K562 (cell line): Measurements from ENCODE around the gene SLC22A15. TPM values are rescaled to one million over a fixed set of nuclear protein-coding genes. Genes with fewer than 3 reads are reported as not detected.

Experiments used
- ATF7 ChIP-seq: fragments of 450-650 bp; IDR thresholded peaks from 2 replicates; pipeline ENCODE4 v1.7.1; 2014; ENCODE audit warnings: mild to moderate bottlenecking, moderate library complexity
- CHD4 ChIP-seq: fragments of 200-600 bp; sonication (generic); IDR thresholded peaks from 3 replicates; pipeline ENCODE4 v1.6.1; 2012; ENCODE audit warnings: low read depth, mild to moderate bottlenecking, mixed read lengths, low read length, inconsistent platforms; ENCODE audit not compliant: insufficient read depth, insufficient replicate concordance, poor library complexity, severe bottlenecking
- CREM ChIP-seq: IDR thresholded peaks from 2 replicates; pipeline ENCODE4 v1.6.1; 2014; ENCODE audit warnings: antibody characterized with exemption, low read depth
- ELF1 ChIP-seq: fragments of 200-800 bp; sonication (Bioruptor generic); IDR thresholded peaks from 2 replicates; pipeline ENCODE4 v1.6.1; 2016; ENCODE audit warnings: missing genetic modification characterization, missing compliant biosample characterization
- HNRNPL ChIP-seq: fragments of 200-400 bp; formaldehyde crosslinking; IDR thresholded peaks from 2 replicates; pipeline ENCODE4 v1.6.1; 2017; ENCODE audit warnings: low read depth, mild to moderate bottlenecking, low read length
- ILF3 ChIP-seq: fragments of 450-650 bp; IDR thresholded peaks from 2 replicates; pipeline ENCODE4 v1.6.1; 2018; ENCODE audit warnings: antibody characterized with exemption, mild to moderate bottlenecking, moderate library complexity, borderline replicate concordance
- ZBTB7A ChIP-seq: IDR thresholded peaks from 2 replicates; pipeline ENCODE4 v1.6.1; 2011; ENCODE audit warnings: low read depth, mild to moderate bottlenecking, low read length, moderate library complexity, borderline replicate concordance; ENCODE audit not compliant: control insufficient read depth
- ZNF212 ChIP-seq: fragments of 450-650 bp; formaldehyde crosslinking; IDR thresholded peaks from 2 replicates; pipeline ENCODE4 v1.4.0; 2020; ENCODE audit warnings: mild to moderate bottlenecking
- polyA plus RNA-seq, 8 experiments: library from polyadenylated mRNA; depleted of rRNA in 4 of 8; stranded (reverse) in 5 of 8; unstranded in 3 of 8; fragments of >200 nt; fragmentation: Nextera tagmentation in 2 of 8; fragmentation: Illumina TruSeq in 1 of 8; extraction: Ambion mirVana in 2 of 8; extraction: Trizol in 1 of 8; gene quantifications; 2 replicates each; pipeline versions ENCODE4 v1.2.1 to v1.2.3, GENCODE V29; 2011 to 2014; ENCODE audit warnings: inconsistent platforms in 1 of 8, missing spikeins in 1 of 8
- total RNA-seq, 7 experiments: library from RNA; depleted of rRNA in 6 of 7; stranded (reverse); fragments of >200 nt in 6 of 7; fragmentation: Illumina TruSeq in 2 of 7; extraction: Trizol in 2 of 7; gene quantifications; 2 replicates each; pipeline versions ENCODE4 v1.2.1 to v1.2.3, GENCODE V29; 2011 to 2021; ENCODE audit warnings: low replicate concordance in 1 of 7
- TF ChIP-seq, protein P1 (sequence below): fragments of 450-650 bp; IDR thresholded peaks from 2 replicates; pipeline ENCODE4 v1.6.1; 2016; ENCODE audit warnings: mild to moderate bottlenecking, moderate library complexity
- TF ChIP-seq, protein P2 (sequence below), 3 experiments: fragments of 200-800 bp in 1 of 3; sonication (Bioruptor generic) in 1 of 3; sonication (generic) in 1 of 3; formaldehyde crosslinking in 1 of 3; IDR thresholded peaks; 2 replicates each; pipeline versions ENCODE4 v1.6.1 to v1.8.0; 2016 to 2022; ENCODE audit warnings: mild to moderate bottlenecking in 2 of 3, missing compliant biosample characterization in 2 of 3, missing genetic modification characterization in 2 of 3, missing genetic modification reagents in 1 of 3

SLC22A15 gene
- total and polyA plus RNA-seq, 9 of the 15 experiments (the other 6 are each of a cell fraction or from before 2014, with no cell fraction given) = 0.24 to 2.7 (median 1.2) TPM

DNA sequence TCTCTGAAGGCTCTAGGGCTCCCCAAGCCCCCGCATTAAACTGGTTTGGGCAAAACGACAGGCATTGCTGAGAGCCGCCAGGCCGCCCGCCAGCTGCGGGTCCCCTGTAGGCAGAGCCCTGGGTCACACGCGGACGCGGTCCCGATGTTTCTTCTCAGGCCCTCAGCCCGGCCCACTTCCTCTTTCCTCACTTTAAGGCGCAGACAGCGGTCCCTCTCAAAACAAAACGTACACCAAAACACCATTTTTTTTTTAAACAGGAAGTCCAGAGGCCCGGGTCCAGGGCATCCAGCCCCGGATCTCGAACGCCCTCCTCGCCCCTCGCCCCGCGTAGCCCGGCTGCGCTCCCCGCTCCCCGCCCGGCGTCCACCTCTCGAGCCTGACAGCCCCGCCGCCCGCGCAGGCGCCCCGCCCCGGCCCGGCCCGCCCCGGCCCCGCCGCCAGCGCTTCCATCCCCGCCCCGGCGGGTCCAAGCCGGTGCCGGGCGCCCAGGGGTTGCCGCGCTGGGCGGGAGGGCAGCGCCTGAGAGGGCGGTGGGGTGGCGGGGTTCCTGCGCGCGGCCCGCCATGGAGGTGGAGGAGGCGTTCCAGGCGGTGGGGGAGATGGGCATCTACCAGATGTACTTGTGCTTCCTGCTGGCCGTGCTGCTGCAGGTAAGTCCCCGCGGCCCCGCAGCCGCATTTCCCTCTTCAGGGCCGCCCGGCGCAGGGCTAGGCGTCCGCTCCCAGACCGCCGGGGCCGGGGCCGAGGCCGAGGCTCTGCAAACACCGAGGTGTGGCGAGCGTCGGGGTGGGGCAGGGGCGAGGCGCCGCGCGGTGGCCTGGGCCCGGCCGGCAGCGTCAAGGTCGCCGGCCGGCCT lies at the start of gene SLC22A15 (continued):
- TF ChIP-seq, protein P1, sequence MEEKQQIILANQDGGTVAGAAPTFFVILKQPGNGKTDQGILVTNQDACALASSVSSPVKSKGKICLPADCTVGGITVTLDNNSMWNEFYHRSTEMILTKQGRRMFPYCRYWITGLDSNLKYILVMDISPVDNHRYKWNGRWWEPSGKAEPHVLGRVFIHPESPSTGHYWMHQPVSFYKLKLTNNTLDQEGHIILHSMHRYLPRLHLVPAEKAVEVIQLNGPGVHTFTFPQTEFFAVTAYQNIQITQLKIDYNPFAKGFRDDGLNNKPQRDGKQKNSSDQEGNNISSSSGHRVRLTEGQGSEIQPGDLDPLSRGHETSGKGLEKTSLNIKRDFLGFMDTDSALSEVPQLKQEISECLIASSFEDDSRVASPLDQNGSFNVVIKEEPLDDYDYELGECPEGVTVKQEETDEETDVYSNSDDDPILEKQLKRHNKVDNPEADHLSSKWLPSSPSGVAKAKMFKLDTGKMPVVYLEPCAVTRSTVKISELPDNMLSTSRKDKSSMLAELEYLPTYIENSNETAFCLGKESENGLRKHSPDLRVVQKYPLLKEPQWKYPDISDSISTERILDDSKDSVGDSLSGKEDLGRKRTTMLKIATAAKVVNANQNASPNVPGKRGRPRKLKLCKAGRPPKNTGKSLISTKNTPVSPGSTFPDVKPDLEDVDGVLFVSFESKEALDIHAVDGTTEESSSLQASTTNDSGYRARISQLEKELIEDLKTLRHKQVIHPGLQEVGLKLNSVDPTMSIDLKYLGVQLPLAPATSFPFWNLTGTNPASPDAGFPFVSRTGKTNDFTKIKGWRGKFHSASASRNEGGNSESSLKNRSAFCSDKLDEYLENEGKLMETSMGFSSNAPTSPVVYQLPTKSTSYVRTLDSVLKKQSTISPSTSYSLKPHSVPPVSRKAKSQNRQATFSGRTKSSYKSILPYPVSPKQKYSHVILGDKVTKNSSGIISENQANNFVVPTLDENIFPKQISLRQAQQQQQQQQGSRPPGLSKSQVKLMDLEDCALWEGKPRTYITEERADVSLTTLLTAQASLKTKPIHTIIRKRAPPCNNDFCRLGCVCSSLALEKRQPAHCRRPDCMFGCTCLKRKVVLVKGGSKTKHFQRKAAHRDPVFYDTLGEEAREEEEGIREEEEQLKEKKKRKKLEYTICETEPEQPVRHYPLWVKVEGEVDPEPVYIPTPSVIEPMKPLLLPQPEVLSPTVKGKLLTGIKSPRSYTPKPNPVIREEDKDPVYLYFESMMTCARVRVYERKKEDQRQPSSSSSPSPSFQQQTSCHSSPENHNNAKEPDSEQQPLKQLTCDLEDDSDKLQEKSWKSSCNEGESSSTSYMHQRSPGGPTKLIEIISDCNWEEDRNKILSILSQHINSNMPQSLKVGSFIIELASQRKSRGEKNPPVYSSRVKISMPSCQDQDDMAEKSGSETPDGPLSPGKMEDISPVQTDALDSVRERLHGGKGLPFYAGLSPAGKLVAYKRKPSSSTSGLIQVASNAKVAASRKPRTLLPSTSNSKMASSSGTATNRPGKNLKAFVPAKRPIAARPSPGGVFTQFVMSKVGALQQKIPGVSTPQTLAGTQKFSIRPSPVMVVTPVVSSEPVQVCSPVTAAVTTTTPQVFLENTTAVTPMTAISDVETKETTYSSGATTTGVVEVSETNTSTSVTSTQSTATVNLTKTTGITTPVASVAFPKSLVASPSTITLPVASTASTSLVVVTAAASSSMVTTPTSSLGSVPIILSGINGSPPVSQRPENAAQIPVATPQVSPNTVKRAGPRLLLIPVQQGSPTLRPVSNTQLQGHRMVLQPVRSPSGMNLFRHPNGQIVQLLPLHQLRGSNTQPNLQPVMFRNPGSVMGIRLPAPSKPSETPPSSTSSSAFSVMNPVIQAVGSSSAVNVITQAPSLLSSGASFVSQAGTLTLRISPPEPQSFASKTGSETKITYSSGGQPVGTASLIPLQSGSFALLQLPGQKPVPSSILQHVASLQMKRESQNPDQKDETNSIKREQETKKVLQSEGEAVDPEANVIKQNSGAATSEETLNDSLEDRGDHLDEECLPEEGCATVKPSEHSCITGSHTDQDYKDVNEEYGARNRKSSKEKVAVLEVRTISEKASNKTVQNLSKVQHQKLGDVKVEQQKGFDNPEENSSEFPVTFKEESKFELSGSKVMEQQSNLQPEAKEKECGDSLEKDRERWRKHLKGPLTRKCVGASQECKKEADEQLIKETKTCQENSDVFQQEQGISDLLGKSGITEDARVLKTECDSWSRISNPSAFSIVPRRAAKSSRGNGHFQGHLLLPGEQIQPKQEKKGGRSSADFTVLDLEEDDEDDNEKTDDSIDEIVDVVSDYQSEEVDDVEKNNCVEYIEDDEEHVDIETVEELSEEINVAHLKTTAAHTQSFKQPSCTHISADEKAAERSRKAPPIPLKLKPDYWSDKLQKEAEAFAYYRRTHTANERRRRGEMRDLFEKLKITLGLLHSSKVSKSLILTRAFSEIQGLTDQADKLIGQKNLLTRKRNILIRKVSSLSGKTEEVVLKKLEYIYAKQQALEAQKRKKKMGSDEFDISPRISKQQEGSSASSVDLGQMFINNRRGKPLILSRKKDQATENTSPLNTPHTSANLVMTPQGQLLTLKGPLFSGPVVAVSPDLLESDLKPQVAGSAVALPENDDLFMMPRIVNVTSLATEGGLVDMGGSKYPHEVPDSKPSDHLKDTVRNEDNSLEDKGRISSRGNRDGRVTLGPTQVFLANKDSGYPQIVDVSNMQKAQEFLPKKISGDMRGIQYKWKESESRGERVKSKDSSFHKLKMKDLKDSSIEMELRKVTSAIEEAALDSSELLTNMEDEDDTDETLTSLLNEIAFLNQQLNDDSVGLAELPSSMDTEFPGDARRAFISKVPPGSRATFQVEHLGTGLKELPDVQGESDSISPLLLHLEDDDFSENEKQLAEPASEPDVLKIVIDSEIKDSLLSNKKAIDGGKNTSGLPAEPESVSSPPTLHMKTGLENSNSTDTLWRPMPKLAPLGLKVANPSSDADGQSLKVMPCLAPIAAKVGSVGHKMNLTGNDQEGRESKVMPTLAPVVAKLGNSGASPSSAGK = peak; percentile 31
- TF ChIP-seq ILF3 (no peak), ATF7 (no peak), ELF1 (tag) (peak; percentile 75), ZNF212 (CRISPR knock-in tag) (no peak), CREM (peak; percentile 75), CHD4 (no peak), HNRNPL (no peak), ZBTB7A (0 out of 2 replicates have a peak, but pooled peaks have one; percentile 21)
- TF ChIP-seq, protein P2, sequence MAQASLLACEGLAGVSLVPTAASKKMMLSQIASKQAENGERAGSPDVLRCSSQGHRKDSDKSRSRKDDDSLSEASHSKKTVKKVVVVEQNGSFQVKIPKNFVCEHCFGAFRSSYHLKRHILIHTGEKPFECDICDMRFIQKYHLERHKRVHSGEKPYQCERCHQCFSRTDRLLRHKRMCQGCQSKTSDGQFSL (CRISPR knock-in tag; IDR thresholded peaks at IDR 0.05) = no peak
- TF ChIP-seq, protein P2 (tag; IDR thresholded peaks at IDR 0.05) = no peak
